GM18909 (cell line): Measurements from ENCODE around the gene DNAL1.

ENCODE experiments used
- ATAC-seq: cut with Tn5 transposase; IDR thresholded peaks from one replicate; pipeline ENCODE4 v1.9.1; 2021; ENCODE audit warnings: mild to moderate bottlenecking; ENCODE audit not compliant: unreplicated experiment, poor library complexity

The DNAL1 gene

DNA sequence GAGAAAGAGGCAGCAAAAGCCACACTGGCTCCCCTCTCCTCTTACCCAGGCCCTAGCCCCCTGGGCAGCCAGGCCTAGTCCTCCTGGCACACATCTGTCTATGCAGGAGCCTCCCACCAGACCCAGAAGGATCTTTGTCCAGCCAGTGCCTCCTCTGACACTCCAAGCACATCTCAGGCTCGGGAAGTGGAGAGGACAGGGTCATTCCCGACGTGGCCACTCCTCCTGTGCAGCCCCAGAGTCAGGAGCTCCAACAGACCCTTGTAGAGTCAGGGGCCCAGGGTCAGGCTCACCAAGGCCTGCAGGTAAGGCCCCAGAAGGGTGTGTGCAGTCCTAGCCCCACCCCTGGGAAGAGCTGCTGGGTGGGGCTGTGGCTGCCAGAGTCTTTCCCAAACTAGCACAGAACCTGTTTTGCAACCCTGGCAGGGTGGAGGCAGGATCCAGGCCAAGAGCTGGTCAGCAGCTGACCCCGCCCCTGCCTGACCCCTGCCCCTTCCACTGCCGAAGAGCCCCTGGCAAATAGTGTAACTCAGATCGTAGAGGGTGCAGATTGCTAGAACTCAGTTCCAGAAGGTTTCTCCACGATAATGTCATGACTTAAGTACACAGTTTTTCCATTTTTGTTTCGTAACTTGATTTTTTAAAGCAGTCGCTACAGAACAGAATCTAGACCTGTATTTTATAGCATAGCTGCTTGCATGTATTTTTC lies 96.0 kb downstream of the DNAL1 start:
- no peak for ATAC-seq

DNA sequence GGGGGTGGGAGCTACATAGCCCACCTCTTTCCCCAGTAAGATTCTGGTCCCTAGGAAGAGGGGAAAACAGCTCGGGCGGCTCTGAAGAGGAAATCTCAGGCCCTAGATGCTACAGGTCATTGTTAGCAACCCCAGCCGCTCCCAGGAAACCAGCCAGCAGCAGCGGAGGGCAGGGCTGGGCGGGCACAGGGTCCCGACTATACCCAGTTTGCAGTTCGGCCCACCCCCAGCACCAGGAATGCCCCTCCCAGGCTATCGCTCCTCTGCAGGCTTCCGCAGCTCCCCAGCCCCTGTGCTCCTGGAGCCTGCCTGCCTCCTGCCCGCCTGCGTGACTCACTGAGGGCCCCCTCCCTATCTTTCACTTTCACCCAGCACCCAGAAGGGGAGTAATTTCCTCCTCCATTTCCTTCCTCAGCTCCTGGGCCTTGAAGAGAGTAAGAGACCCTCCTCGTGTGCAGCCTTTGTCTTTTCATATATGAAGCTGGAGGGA lies 96.6 kb downstream of the DNAL1 start:
- ATAC-seq: peak; percentile 41

DNA sequence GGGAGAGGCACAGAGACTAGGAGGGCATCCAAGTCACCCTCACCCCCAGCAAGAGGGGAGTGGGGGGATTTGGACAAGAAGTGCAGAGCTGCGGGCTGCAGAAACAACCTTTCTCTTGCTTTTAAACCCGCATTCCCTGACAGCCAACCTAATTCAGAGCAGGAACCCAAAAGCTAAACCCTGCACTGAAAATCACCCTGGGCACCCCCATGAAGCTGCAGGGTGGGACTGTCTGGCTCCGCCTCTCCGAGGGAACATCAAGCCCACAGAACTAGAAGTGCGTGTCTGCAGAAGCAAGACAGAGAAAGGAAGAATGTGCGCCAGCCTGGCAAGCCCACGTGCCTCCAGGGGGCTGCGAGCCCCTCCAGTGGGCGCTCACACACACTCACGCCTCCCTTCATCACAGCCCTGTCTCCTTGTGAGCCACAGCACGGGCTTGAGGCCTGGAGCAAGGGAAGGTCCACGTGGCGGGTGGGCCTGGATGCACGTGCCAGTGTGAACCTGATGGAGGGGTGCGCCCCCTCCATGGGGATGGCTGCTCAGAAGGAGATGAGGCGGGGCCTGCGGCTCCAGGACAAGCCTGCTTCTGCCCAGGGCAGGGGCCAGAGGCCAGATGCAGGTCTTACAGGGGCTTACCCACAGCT lies 97.2 kb downstream of the DNAL1 start:
- peak; percentile 2 for ATAC-seq

DNA sequence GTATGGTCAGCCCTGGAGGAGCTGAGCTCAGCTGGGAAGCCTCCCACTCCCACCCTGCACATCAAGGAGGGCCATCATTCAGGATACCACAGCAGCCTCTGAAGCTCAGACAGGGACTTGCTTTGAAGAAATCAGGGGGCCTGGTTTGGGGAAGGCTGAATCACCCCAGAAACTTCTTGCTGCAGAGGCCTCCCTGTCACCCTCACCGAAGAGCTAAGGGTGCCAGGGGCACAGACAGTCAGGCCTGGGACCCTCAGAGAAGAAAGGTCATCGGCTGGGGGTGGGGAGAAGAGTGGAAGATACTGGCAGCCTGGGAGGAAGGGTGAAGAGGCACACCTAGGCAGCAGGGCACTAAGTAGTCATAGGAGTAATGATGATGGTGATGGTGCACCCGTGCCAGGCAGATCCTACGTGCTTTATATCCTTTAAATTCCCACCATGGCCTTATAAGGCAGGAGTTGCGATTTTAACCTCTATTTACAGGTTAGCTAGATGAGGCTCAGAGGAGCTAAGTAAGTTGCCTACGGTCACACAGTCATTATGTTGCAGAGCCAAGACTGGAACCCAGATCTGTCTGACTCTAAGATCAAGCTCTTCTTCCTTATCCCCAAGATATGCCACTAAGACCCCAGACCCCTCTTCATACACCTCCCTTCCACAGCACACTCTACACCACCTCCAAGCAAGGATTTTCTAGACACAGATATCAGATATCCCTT lies 97.9 kb downstream of the DNAL1 start:
- no peak for ATAC-seq

DNA sequence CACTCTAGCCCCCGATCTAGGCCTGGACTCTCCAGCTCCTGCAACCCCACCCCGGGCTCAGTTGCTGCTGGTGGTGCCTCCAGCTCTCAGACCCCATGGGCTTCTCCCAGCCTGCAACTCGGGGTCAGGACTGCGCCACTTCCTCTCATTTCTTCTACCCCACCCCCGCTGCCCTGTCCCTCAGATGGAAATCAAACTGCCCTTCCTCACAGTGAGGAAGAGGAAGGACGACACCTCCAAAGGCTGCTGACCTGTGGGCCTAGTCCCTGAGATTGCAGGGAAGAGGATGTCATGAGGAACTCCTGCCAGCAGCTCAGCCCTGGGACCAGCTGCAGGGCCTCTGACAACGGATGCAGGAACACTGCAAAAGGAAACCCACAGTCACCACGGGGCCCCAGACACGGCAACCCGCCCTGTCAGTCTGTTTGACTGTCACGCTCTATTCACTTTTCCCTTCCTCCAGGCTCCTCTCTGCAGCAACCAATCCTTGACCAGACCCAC lies 98.7 kb downstream of the DNAL1 start:
- peak; percentile 62 for ATAC-seq

DNA sequence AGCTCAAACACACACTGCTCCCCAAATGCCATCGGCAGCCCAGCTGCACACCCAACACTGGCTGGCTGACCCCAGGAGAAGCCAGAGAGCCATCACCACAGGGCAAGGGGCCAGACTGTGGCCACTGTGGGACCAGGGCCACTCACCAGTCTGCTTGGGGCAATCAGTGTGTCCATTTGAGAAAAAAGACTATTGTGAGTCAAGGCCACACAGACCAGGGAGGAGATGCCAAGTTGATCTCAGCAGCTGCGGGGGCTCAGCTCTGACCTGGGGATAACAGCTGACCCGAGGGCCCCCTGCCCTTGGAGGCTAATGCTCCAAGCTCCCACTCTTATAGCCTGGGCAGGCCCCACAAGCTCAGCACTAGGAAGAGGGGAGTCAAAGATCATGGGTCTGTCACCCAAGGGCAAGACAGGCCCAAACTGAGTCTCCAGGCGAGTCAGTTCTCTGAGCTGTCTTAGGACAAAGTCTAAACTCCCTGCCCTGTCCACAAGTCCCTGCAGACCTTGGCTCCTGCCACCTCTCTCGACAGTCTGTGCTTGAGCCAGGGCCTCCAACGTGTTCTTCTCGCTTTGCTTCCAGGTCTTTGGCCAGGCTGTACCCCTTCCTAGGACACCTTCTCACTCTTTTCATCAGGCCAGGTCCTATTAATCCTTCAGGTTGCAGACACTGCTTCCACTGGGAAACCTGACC lies 99.5 kb downstream of the DNAL1 start:
- no peak for ATAC-seq

DNA sequence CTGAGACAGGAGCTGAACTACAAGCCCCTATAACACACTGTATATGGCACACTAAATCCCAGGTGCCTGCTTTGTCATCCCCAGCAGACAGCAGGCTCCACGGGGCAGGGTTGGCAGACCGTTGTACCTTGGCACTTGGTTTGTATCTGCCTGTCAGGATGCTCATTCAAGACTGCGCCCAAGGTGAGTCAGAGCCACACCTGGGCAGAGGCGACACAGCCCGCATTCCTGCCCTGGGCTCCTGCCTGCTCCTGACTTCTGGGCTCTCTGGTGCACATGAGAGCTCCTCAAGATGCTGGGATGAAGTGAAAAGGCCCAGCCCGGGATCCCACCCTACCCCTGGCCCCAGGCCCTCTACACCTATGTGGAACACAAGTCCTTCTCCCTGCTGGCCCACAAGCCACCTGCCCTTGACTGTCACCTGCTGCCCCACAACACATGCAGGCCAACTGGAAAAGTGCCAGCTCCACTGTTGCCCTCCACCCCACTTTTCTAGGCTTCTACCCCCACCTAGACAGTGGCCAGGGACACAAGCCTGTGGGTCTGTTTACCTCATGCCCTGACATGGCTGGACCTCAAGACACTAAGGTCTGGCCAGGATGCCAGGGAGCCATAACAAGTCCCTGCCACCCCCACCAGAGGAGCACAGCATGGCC lies 100.2 kb downstream of the DNAL1 start:
- ATAC-seq: no peak

DNA sequence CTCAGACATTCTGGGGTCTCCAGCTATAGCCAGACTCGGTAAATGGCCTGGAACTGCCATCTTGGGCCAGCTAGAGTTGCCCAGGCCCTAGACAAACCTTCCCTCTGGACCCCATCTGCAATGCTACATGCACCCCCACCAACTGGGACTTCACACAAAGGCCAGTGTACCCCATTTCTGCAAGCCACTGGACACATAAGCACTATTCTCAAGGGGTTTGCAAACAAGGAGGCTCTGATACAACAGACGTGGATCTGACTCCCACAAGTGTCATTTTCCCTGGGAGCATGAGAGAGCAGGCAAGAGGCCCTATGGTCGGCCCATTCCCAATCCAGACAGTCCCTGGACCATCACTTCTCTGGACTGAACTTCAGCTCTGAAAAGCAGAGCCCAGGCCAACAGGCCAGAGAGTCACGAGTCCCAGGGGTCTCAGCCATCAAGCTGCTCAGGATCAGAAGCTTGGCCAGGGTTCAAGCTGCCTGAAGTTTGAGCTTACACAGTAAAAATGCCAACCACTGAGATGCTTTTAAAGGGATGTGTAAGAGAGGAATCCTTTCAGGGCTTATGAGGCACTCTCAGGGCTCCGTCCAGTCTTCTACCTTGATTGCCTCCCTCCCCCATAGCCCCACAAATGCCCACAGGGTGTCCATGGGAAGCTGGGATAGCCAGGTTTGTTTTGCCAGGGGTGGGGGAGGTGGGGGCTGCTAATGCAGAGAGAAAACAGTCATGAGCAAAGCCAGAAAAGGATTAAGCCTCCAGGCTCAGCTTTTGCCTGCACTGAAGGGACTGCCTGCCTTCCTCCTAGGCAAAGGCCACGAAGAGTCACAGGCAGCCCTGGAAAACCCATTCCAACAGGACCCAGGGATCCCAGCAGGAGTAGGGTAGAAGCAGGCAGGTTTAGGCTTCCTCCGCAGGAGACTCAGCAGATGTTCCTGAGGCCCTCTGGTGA lies 101.1 kb downstream of the DNAL1 start:
- no peak for ATAC-seq

DNA sequence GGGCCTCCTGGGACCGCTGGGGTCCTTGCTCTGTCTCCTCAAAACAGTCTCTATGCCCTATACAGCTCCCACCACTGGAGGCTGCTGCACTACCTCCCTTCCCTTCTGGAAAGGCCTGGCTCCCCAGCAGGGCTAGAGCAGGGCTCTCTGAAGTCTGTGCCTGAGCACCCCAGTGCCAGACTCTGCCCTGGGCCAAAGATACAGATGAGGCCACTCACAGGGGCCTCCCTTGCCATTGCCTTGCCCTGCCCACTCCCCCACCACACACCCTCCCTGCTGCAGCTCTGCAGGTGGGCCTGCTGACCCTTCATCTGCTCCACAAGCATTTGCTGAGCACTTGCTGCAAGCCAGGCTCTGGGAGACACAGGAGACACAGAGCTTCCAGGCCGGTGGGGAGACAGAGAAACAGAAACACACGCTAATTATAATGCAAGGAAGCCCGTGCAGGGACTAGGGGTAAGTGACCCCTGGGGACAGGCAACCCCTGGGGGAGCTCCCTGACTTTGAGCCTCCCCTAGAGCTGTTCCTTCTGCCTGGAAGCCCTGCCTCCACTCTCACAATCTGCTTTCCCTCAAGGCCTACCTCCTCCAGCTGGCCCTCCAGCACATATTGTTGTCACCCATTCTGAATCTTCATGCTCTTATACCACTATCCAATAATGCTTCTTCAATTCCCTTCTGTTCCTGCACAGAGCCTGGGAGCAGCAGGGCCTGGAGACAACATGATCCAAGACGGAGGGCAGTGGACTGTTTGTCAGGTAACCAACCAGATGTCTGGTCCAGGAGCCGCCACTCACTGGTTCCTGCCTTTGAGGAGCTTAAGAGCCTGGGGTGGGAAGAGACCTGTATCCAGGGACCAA lies 102.0 kb downstream of the DNAL1 start:
- ATAC-seq: no peak

DNA sequence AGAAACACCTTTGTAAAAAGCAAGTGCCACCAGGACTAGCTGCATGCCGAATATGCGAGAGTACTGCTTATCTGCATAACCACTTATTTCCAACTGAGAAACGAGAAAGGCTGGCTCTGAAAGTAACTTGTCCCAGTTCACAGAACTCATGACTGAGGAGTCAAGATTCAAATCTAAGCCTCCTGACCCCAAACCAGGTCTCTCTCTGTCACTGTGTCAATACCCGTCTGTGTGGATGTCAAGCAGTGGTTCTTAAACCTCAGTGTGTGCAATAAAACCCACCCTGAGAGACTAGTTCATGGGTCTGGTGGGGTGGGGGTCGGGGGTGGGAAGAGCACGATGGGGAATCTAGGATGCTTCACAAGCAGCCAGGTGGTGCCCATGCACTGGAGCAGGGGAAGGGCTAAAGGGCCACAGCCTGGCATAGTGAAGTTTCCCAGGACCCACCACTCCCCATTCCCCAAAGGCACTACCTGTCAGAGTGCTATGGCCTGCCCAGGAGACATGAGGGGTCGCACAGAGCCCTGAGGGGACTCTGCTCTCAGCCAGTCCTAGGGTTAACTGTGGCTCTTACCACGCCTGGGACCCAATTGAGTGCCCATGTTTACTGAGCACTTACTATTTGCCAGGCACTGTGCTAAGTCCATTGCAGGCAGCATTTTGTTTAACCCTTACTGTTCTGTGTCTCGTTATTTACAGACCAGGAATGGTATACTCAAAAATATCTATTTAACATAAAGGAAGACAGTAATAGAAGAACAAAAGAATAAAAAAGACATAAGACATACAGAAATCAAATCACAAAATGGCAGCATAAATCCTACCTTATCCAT lies 102.8 kb downstream of the DNAL1 start:
- ATAC-seq: no peak

DNA sequence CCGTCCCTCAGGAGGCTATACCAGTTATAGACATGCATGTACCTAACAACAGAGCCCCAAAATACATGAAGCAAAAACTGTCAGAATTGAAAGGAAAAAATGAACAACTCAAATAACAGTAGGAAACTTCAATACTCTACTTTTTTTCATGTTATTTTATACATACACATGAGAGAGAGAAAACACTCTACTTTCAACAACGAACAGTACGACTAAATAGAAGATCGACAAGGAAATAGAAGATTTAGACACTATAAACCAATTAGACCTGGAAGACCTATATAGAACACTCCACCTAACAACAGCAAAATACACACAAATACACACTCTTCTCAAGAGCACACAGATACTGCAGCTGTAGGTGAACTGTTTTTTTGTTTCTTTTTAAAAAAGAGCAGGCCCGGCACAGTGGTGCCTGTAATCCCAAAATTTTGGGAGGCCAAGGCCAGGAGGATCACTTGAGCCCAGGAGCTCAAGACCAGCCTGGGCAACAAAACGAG lies 104.1 kb downstream of the DNAL1 start:
- ATAC-seq: no peak

DNA sequence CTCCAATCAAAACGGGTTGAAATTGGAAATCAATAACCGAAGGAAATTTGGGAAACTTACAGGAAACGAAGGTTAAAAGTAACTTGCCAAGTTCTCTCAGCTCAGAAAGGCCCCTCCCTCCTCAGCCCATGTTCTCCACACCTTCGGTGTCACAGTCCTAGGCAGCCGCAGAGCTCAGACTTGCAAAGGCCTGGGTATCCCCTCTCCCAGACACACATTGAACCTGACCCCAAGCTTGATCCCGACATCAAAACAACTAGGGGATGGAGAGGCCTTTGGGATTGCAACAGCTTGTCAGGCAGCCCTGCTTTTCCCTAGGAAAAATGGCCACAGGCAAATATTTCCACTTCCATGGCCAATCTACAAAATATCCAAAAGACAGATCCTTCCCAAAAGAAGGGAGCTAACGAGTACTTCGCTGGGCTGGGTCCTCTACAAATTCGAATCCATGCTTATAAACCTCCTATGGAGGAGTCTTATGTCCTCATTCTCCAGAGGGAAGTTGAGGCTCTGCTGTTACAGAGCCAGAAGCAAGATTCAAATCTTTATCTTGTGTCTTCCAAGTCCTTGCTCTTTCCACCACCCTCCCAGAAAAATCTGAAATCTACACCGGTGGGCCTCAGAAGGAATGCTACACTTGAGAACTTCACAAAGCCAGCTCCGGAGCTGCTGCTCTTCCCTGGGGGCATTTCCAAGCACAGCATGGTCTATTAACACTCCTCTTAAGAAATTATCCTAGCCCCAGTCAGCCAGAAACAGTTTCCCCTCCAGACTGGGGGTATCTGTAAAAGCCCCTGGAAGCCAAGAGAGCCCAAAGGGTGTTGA lies 105.1 kb downstream of the DNAL1 start:
- ATAC-seq: no peak

DNA sequence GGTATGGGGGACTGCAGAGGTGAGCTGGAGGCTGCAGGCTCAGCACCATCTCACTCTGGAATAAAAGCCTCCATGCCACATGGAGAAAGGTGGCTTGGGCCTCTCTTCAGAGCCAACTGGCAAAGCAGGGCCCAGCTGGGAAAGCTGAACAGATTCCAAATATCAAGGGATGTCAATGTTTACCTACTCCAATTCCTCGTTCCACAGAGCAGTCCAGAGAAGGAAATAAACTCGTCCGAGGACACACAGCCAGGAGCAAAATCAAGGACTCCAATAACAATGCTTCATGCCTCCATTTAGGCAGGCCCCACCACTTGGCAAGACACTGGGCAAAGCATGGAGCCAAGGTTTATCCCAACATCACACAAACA lies 105.7 kb downstream of the DNAL1 start:
- no peak for ATAC-seq

DNA sequence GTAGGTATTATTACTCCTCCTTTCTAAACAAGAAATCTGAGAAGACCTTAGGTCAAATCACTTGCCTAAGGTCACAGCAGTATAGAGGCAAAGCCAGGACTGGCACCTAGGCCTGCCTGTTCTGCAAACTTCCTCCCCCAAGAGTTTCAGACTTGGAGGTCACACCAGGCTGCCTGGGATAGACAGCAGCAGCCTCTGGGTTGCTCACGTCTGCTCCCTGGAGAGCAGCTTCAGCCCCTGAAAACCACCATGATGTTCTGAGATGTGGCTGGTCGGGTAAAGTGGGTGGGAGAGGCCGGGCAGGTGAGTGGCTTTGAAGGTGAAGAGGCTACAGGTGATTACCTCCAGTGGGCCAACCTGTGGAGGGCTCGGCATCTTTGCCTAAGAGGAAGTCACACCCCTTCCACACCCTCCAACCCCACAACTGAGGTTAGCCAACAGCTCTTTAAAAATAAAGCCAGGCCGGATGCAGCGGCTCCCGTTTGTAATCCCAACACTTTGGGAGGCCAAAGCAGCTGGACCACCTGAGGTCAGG lies 106.4 kb downstream of the DNAL1 start:
- ATAC-seq: no peak

DNA sequence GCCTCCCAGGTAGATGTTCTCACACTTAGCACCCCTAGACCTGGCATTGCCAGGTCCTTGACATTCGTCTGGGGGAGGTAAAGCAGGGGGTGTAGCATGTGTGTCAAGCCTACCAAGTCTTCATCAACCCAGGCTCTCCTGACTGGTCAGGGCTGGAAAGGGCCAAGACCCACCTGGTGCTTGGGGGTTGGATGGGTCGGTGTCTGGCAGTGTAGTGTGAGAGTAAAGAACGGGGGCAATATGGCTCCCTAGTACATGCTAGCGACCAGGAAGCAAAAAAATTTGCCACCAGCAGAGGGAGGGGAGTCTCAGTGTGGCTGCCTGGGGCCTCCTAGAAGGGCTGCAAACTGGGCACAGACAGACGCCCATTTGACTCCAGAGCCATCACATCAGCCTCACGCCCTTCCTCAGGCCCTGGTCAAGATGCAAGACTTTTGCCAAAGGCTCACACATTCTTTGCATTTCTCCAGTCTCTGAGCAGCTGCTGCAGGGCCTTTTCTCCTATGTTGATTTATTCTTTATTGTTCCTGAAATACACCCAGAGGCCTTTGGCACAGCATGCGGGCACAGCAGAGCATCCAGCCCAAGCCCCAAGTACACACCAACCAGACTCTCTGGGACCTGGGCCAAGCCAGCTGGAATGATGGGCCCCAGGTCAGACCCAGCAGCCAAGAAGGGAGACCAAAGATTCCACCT lies 107.7 kb downstream of the DNAL1 start:
- no peak for ATAC-seq
